Measurements from ENCODE around the gene PLA2G4D.

PLA2G4D gene

GRCh38 chr15:42118650-42119445 lies 24.5 kb upstream of the PLA2G4D start:
- peaks cover 0 to 2% of the 10 kb centered on the region in 2 donors for H3K4me1 Mint-ChIP-seq (ENCODE audit: low read depth in 2 of 2)
- no peak overlapping the region for H3K4me3 Mint-ChIP-seq
- DNase-seq: no peak
- H3K36me3 Mint-ChIP-seq (ENCODE audit: insufficient read depth): no peaks in the 10 kb centered on the region
- H3K9me3 Mint-ChIP-seq: no peaks in the 10 kb centered on the region
- ATAC-seq (replicated peaks): no peak
- H3K27me3 Mint-ChIP-seq: peaks cover 6 to 25% of the 10 kb centered on the region in 2 donors
- H3K27ac Mint-ChIP-seq: no peak overlapping the region

GRCh38 chr15:42111924-42112323 lies 17.6 kb upstream of the PLA2G4D start:
- DNase-seq (no peak), ATAC-seq (replicated peaks) (no peak)
- Mint-ChIP-seq H3K27me3 (peaks cover 45 to 49% of the 10 kb centered on the region in 2 donors), H3K27ac (no peak overlapping the region), H3K4me1 (ENCODE audit: low read depth in 2 of 2) (peaks cover 0 to 3% of the 10 kb centered on the region in 2 donors), H3K36me3 (ENCODE audit: insufficient read depth) (no peaks in the 10 kb centered on the region), H3K9me3 (no peaks in the 10 kb centered on the region), H3K4me3 (no peak overlapping the region)

GRCh38 chr15:42110367-42110766 lies 16.0 kb upstream of the PLA2G4D start:
- H3K4me1 Mint-ChIP-seq (ENCODE audit: low read depth in 2 of 2): peaks cover 0 to 3% of the 10 kb centered on the region in 2 donors
- no peaks in the 10 kb centered on the region for H3K9me3 Mint-ChIP-seq
- no peak overlapping the region for H3K27ac Mint-ChIP-seq
- DNase-seq (no peak), ATAC-seq (replicated peaks) (no peak)
- H3K27me3 Mint-ChIP-seq: peaks cover 50 to 62% of the 10 kb centered on the region in 2 donors
- H3K4me3 Mint-ChIP-seq: no peak overlapping the region
- H3K36me3 Mint-ChIP-seq (ENCODE audit: insufficient read depth): no peaks in the 10 kb centered on the region

DNA sequence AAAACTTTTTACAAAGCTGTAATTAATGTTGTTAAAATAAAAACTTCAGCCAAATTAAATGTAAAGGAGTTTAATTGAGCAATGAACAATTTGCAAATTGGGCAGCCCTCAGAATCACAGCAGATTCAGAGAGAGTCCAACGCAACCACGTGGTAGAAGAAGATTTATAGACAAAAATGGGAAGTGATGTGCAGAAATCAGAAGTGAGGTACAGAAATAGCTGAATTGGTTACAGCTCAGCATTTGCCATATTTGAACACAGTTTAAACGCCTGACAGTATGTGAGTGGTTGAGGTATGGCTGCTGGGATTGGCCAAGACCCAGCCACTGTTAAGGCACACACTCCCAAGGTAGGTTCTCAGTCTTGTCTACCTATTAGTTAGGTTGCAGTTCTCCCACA lies 14.4 kb upstream of the PLA2G4D start:
- DNase-seq: no peak
- Mint-ChIP-seq H3K27me3 (peaks cover 50 to 73% of the 10 kb centered on the region in 2 donors), H3K9me3 (no peaks in the 10 kb centered on the region), H3K4me1 (ENCODE audit: low read depth in 2 of 2) (peaks cover 0 to 3% of the 10 kb centered on the region in 2 donors), H3K27ac (no peak overlapping the region), H3K36me3 (ENCODE audit: insufficient read depth) (no peaks in the 10 kb centered on the region), H3K4me3 (no peak overlapping the region)
- ATAC-seq (replicated peaks): no peak

- Mint-ChIP-seq H3K27me3 (peaks cover 50 to 73% of the 10 kb centered on the region in 2 donors), H3K4me1 (ENCODE audit: low read depth in 2 of 2) (peaks cover 0 to 3% of the 10 kb centered on the region in 2 donors), H3K4me3 (no peak overlapping the region), H3K9me3 (no peaks in the 10 kb centered on the region), H3K27ac (no peak overlapping the region), H3K36me3 (ENCODE audit: insufficient read depth) (no peaks in the 10 kb centered on the region)
- ATAC-seq (replicated peaks) (no peak), DNase-seq (no peak)
These were observed 13.8 kb upstream of the PLA2G4D start for GRCh38 chr15:42108189-42108588.

DNA sequence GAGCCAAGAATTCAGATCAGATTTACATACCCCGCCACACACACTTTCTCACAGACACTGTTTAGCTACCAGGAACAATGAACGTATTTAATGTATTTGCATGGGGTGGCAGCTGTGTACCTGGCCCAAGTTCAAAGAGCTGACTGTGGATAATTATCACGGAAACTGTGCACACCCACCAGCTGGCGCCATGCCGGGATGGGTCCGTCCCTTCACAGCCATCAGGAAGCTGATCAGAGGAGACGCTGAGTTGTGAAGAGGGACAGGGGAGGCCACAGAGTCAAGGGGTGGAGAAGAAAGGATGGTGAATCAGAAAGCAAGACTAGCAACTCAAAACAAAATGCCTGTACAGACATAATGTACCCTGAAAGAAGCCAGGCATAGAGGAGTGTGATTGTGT lies 13.1 kb upstream of the PLA2G4D start:
- H3K4me1 Mint-ChIP-seq (ENCODE audit: low read depth in 2 of 2): peaks cover 0 to 3% of the 10 kb centered on the region in 2 donors
- no peaks in the 10 kb centered on the region for H3K9me3 Mint-ChIP-seq
- no peak for DNase-seq
- H3K4me3 Mint-ChIP-seq: no peak overlapping the region
- peaks cover 3% of the 10 kb centered on the region for H3K36me3 Mint-ChIP-seq (ENCODE audit: insufficient read depth)
- ATAC-seq (replicated peaks): no peak
- H3K27me3 Mint-ChIP-seq: peaks cover 46 to 73% of the 10 kb centered on the region in 2 donors
- H3K27ac Mint-ChIP-seq: no peak overlapping the region

DNA sequence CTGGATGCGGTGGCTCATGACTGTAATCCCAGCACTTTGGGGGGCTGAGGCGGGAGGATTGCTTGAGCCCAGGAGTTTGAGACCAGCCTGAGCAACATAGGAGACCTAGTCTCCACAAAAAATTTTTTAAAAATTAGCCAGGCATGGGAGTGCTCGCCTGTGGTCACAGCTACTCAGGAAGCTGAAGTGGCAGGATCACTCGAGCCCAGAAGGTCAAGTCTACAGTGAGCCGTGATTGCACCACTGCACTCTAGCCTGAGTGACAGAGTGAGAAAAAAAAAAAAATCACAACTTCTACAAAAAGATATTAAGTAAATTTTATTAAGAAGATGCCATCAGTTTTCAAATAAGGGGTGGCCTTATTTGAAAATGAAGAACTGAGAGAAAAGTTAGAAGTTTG lies 11.9 kb upstream of the PLA2G4D start:
- DNase-seq: no peak
- H3K36me3 Mint-ChIP-seq (ENCODE audit: insufficient read depth): peaks cover 3% of the 10 kb centered on the region
- no peak overlapping the region for H3K4me3 Mint-ChIP-seq
- peaks cover 42 to 73% of the 10 kb centered on the region in 2 donors for H3K27me3 Mint-ChIP-seq
- peaks cover 0 to 3% of the 10 kb centered on the region in 2 donors for H3K4me1 Mint-ChIP-seq (ENCODE audit: low read depth in 2 of 2)
- H3K9me3 Mint-ChIP-seq: no peaks in the 10 kb centered on the region
- ATAC-seq (replicated peaks): no peak
- no peak overlapping the region for H3K27ac Mint-ChIP-seq

DNA sequence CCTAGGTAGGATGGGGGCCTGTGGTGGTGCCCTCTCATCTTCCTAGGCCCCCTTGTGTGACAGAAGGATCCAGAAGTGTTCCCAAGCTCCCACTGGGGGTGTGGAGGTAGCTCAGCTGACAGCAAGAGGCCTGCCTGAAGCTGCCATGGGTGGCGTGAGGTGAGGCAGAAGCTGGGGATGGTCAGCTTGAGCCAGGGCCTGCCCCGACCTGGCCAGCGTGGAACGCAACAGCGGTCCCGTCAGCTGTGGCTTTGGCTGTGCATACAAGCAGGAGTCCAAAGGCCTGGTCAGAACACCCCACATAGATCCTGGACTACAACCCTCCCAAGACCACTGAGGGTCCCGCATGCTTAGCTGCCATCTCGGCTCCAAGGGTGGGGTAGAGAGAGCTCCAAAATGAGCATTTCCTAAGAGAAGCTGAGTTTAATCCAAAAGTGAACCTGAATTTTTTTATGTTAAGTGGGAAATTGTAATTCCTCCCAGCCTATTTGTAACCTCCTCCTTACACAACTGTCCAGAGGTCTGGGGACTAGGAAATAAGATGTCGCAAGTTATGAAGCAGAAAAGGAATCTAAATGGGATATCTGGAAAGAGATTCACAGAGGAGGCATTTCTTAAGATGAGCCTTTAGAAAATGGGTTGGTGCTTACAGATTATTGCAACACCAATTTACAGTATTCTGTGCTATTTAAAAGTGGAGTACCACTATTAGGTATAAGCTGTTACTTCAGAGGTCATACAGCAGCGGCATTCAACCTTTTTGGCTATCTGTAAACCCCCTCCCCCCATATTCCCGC lies 9.9 kb upstream of the PLA2G4D start:
- no peak for ATAC-seq (replicated peaks)
- Mint-ChIP-seq H3K4me3 (no peak overlapping the region), H3K36me3 (ENCODE audit: insufficient read depth) (peaks cover 3% of the 10 kb centered on the region), H3K27ac (no peak overlapping the region), H3K4me1 (ENCODE audit: low read depth in 2 of 2) (peaks cover 0 to 3% of the 10 kb centered on the region in 2 donors), H3K9me3 (no peaks in the 10 kb centered on the region), H3K27me3 (peaks cover 27 to 67% of the 10 kb centered on the region in 2 donors)
- no peak for DNase-seq

DNA sequence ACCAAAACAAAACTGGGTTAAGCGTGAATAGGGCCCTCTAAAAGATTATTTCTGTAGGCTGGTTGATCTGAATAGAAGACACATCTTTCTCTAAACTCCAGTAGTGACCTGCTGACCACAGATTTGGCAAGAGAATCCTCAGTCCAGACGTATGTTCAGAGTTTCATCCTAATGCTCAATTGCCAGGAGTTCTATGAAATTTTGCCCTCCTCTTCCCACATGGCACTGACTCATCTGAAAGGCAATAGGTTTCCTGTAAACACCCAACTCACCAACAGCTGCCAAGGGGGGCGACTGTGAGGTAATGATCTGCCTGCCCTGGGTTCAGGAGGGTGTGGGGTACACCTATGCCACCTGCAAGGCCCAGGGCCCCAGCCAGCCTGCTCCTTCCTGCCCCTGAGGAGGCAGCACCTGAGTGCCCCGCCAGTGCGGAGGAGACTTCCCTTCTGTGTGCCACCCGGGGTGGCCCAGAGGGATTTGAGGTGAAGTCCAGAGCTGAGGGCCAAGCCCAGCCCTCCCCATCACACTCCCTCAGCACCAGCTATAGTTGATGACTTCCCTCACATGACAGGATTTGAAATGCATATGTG lies 8.4 kb upstream of the PLA2G4D start:
- no peak for ATAC-seq (replicated peaks)
- Mint-ChIP-seq H3K27me3 (peaks cover 26 to 67% of the 10 kb centered on the region in 2 donors), H3K9me3 (no peaks in the 10 kb centered on the region), H3K27ac (no peak overlapping the region), H3K4me3 (no peak overlapping the region), H3K4me1 (ENCODE audit: low read depth in 2 of 2) (peaks cover 0 to 3% of the 10 kb centered on the region in 2 donors), H3K36me3 (ENCODE audit: insufficient read depth) (peaks cover 3% of the 10 kb centered on the region)
- DNase-seq: no peak

DNA sequence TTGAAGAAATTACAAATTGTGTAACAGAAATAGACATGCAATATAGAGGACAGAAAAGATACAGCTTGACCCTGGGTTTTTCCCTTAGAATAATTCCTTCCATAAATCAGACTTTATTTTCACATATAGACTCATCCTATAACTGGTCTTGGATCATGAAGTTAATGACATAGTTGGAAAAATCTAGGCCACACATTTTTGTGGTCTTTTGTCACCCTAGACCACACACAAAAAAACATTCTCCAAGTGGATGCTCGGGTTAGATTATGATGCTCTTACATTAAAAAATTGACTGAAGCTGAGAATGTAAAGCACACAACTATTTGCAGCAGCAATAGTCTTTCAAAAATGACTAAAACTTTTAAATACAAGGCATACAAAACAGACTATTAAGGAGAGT lies 7.5 kb upstream of the PLA2G4D start:
- Mint-ChIP-seq H3K27ac (no peak overlapping the region), H3K9me3 (no peaks in the 10 kb centered on the region), H3K4me1 (ENCODE audit: low read depth in 2 of 2) (no peaks in the 10 kb centered on the region), H3K4me3 (no peak overlapping the region), H3K36me3 (ENCODE audit: insufficient read depth) (peaks cover 3% of the 10 kb centered on the region), H3K27me3 (peaks cover 23 to 67% of the 10 kb centered on the region in 2 donors)
- no peak for DNase-seq
- ATAC-seq (replicated peaks): no peak

DNA sequence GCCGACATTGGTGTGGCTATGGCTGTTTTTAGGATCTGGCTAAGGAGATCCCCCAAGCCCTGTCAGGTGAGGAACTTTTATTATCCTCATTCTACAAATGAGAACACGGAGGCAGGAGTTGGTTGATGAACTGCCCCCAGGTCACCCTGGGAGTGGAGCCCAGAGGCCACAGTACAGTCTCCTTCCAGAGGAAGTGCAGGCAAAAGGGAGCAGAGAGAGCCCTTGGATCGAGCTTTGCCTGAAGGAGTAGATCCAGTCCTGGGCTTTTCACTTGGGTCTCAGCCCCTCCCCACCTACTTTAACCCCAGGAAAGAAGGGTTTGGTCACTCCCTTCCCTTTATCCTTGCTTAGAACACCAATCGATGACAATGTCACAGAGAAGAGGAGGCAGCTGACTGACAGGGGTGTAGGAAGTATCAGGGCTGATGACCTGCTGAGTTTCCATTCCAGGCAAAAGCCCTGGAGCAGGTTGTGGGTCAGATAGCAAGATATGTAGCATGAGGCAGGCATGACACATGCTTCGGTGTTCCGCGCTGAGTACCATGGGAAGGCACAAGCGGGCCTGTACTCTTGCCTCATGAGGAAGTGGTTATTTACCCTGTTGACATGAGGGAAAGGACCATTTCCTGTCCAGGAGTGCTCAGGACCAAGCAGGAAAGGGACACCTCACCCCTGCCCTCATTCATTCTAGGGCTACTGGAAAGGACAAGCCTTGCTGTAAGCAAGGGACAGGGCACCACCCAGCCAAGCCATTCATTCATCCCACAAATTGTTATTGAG lies 5.8 kb upstream of the PLA2G4D start:
- no peak overlapping the region for H3K27ac Mint-ChIP-seq
- ATAC-seq (replicated peaks) (no peak), DNase-seq (no peak)
- H3K27me3 Mint-ChIP-seq: peaks cover 22 to 58% of the 10 kb centered on the region in 2 donors
- no peaks in the 10 kb centered on the region for H3K4me1 Mint-ChIP-seq (ENCODE audit: low read depth in 2 of 2)
- H3K36me3 Mint-ChIP-seq (ENCODE audit: insufficient read depth): peaks cover 3% of the 10 kb centered on the region
- no peak overlapping the region for H3K4me3 Mint-ChIP-seq
- no peaks in the 10 kb centered on the region for H3K9me3 Mint-ChIP-seq

GRCh38 chr15:42097018-42097417 lies 2.7 kb upstream of the PLA2G4D start:
- ATAC-seq (replicated peaks) (no peak), DNase-seq (no peak)
- Mint-ChIP-seq H3K4me1 (ENCODE audit: low read depth in 2 of 2) (no peaks in the 10 kb centered on the region), H3K9me3 (no peaks in the 10 kb centered on the region), H3K27ac (no peak overlapping the region), H3K4me3 (no peak overlapping the region), H3K27me3 (peaks cover 29 to 59% of the 10 kb centered on the region in 2 donors), H3K36me3 (ENCODE audit: insufficient read depth) (no peaks in the 10 kb centered on the region)

DNA sequence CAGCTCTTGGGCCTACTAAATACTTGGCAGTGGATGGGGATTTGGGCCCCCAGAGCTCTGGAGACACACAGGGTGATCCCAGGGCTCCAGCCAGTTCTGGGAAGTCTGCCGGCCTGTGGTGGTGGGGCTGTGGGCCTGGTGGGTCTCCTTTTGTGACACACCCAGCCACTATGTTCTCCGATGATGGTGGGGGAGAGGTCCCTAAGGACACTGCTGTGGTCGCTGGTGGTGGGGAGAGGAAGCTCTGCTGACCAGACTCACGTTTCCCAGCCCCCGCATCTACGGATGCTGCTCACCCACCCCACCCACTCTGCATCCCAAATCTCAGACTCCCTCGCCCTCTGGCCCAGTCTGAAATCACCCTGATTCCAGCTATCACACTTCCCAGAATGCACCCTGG lies 396 bp downstream of the PLA2G4D start:
- Mint-ChIP-seq H3K27me3 (peaks cover 36 to 53% of the 10 kb centered on the region in 2 donors), H3K27ac (no peak overlapping the region), H3K9me3 (no peaks in the 10 kb centered on the region), H3K4me1 (ENCODE audit: low read depth in 2 of 2) (no peaks in the 10 kb centered on the region), H3K4me3 (no peak overlapping the region), H3K36me3 (ENCODE audit: insufficient read depth) (no peaks in the 10 kb centered on the region)
- DNase-seq: no peak
- ATAC-seq (replicated peaks): no peak
